Activated CD4-positive, alpha-beta T cell treated with anti-CD3 and anti-CD28 coated beads for 1 hour (primary cell): ENCODE measurements around the gene C9orf85.
"Not testable (repeated sequence)": the region's sequence is repeated elsewhere in the genome, so short reads cannot be mapped to it uniquely, and the experiment has no call there.

ENCODE experiments used
- DNase-seq: peaks from one replicate; pipeline ENCODE4 v3.0.0-alpha.2; 2020

C9orf85 gene

GRCh38 chr9:71911061-71911907, at the start of gene C9orf85, which contains the start of gene ABHD17B:
Gene C9orf85, plus strand, starts transcription at chr9:71911639. Its CDS starts 96 bp downstream, at chr9:71911735.
Gene ABHD17B, minus strand, starts transcription at chr9:71911193. Its CDS starts 36,113 bp downstream, at chr9:71875080.
- peak; percentile 90 for DNase-seq

DNA sequence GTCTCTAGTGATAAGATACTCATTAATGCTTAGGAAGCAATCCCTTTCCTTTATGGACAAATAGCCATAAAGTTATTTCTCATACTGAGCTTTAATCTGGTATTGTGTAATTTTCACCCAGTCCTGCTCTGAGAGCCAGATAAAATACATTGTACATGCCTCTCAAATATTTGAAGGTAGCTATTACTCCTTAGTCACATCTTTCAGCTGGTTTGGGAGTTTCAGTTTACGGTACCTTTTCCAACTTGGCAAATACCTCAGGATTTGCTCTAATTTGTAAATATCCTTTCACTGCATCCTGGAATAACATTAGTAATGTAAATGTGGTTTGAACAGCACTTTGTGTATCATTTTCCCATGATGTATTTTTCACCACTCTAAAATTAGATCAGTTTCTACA, 47.8 kb upstream of the C9orf85 start:
- DNase-seq: no peak

- no peak for DNase-seq
Measured at GRCh38 chr9:71875345-71875744, 36.1 kb upstream of the C9orf85 start.

DNA sequence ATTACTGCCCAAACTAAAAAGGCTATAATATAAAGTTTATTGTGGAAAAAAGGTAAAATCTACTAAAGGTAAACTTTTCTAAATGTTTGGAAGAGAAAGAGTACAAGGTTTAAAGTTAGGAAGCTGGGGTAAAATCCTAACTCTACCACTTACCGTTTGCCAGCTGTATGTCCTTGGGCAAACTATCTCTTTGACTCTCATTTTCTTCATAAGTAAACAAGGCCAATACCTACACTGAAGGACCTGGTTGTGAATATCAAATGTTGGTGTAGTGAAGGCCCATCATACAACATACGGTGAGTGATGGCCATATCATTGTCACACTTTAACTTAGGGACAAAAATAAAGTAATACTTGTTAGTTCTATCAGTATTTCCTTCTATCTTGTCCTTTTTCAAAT, 35.3 kb upstream of the C9orf85 start:
- no peak for DNase-seq

DNA sequence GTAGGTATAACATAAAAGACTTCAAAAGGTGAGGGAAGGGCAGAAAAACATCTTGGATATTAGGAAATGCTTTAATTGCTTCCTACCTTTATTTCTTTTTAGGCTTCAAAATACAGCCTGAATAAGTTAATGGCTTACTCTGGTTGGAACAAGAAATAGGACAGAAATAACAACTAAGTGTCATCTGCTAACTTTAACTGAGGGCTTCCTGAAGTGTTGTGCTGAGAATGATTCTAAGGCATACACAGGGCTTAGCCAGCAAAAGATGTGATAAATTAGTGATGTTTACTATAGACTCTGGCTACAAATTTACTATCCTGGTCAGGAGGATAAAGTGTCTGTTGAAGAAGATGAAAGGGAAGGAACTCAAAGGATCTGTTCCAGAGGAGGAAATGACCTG, 34.6 kb upstream of the C9orf85 start:
- no peak for DNase-seq

DNA sequence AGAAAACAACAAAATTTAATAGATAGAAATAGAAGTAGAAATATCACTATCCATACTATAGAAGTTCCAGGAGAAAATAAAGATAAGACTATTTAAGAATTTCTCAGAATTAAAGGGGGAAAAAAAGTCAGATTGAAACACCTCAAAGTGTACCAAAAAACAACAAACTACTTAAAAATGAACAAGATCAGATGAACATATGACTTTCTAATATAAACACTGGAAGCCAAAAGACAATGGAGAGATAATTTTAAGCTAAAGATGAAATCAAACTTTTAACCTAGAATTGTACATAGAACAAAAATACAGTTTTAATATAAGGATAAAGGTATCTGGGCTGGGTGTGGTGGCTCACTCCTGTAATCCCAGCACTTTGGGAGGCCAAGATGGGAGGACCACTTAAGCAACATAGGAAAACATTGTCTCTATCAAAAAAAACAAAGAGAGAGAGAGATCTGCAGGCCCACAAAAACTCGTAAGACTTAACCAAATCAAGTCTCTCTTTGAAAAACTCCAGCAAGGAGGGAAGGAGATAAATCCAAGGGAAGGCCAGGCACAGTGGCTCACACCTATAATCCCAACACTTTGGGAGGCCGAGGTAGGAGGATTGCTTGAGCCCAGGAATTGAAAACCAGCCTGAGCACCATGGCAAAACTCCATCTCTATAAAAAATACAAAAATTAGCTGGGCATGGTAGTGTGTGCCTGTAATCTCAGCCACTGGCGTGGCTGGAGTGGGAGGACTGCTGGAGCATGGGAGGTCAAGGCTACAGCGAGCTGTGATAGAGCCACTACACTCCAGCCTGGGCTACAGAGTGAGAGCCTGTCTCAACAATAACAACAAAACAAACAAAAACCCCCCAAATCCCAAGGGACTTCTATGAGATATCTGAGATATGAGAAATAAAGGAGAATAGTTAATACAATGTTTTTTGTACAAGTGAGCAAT, 32.8 kb upstream of the C9orf85 start:
- DNase-seq: no peak

DNA sequence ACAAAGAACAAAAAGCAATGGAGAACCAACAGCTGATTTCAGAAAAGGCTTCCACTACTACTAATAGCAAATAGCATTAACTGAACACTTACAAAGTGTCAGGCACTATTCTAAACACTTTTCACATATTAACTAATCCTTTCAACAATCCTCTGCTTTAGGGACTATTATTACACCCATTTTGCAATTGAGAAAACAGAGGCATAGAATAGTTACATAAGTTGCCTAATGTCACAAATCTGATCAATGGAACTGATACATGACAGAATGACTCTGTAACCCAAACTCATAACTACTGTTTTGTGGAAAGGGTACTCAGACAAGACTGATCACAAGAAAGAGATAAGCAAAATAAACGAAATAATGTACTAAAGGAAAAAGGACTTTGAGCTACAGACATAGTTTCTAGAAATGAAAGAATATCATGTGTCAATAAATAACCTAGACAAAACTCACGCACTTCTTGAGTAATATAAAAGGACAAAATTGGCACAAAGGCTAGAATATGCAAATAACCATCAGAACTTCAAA, 31.7 kb upstream of the C9orf85 start:
- DNase-seq: no peak

DNA sequence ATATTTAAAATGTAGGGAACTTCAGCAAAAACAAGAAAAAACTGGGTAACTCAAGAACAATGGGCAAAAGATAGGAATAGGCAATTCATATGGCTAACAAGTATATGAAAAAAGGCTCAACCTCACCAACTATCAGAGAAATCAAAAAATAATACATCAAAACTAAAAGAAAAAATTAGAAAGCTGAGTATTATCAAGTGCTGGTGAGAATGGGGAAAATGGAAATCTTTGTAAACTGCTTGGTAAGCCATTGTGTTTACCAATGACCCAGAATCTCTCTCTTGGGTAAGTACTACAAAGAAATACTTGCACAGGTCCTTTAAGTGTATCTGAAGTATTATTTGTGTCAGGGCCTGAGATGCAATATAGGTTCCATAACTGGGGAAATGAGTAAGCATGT, 27.4 kb upstream of the C9orf85 start:
- DNase-seq: no peak

GRCh38 chr9:71885467-71885866, 26.0 kb upstream of the C9orf85 start:
- no peak for DNase-seq

- DNase-seq: no peak
Measured at GRCh38 chr9:71886015-71886414, 25.4 kb upstream of the C9orf85 start.

- DNase-seq: no peak
Measured at GRCh38 chr9:71886541-71886940, 24.9 kb upstream of the C9orf85 start.

GRCh38 chr9:71887362-71887761, 24.1 kb upstream of the C9orf85 start:
- no peak for DNase-seq

DNA sequence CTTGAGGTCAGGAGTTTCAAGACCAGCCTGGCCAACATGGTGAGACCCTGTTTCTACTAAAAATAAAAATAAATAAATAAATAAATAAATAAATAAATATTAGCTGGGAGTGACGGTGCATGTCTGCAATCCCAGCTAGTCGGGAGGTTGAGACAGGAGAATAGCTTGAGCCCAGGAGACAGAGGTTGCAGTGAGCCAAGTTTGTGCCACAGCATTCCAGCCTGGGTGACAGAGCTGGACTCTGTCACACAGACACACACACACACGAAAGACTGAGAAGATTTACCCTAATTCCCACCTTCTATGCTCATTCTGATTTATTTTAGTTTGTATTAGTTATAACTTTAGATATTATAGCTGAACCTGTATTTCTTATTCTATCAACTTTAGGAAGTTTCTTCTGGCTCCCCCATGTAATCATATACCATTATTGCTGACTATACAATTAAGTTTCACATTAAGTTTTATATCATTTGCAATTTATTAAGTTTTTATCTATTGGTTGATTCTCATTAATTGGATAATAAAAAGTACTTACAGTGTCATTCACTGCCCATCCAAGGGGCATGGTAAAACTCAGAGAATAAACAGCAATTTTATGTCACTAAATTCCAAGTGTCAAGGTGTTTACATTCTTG, 21.3 kb upstream of the C9orf85 start:
- no peak for DNase-seq

- no peak for DNase-seq
Measured at GRCh38 chr9:71891557-71892189, 19.8 kb upstream of the C9orf85 start.

DNA sequence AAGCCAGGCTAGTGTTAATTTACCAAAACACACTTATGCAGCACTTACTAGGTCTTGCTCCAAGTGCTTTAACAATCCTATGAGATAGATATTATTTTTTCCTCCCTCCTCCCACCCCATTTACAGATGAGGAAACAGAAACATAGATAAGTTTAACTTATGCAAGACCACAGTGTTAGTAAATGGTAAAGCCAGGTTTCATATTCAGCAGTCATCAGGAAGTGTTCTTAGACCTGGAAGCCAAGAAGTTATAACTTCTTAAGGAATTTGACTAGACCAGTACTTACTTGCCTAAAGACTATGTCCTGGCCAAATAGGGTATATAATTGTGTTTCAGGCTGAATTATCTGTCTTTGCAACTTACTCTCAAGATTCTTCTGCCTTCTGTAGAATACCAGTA, 16.3 kb upstream of the C9orf85 start:
- no peak for DNase-seq

GRCh38 chr9:71895955-71896354, 15.5 kb upstream of the C9orf85 start:
- no peak for DNase-seq

- no peak for DNase-seq
Measured at GRCh38 chr9:71896761-71897160, 14.7 kb upstream of the C9orf85 start.

GRCh38 chr9:71897577-71897976, 13.9 kb upstream of the C9orf85 start:
- no peak for DNase-seq

GRCh38 chr9:71898756-71899155, 12.7 kb upstream of the C9orf85 start:
- not testable (repeated sequence) for DNase-seq

- DNase-seq: no peak
Measured at GRCh38 chr9:71901695-71902597, 9.5 kb upstream of the C9orf85 start.

DNA sequence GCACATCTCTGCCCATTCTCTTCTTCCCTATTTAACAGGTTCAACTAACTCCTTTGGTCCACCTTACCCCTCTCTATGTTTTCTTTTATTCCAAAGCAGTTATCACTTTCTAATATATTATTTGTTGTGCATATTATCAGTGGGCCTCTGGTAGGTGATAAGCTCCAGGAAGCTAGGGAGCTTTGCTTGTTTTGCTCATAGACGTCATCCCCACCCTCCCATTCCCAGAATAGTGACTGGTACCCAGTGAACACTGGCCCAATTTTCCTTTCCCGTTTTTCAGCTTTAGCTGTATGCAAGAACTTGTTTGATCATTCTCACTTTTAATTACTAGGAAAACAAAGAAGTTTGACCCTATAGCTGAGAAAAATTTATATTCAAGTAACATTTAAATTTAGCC, 7.4 kb upstream of the C9orf85 start:
- DNase-seq: no peak
